ENCODE measurements around the gene NR0B1.

The NR0B1 gene

DNA sequence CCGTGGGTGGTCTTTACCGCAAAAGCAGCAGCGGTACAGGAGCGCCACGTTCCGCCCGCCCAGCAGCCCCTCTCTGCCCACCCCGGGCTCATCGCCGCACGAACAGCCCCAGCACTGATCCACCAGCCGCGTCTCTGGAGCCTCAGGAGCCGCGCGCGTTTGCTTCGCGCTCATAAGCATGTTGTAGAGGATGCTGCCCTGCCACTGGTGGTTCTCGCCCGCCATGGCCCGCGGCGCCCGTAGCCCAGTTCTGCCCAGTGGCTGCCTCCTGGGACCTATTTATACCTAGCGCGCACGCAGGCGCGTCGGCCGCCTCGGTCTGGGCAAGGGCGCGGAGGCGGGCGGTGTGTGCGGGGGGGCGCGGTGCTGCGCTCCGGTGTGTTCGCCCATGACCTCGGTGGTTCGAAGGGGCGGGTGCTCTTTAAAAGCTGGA lies at the start of gene NR0B1:
Gene NR0B1 (minus strand): TSS at position 252 of the 433 bp plus-strand sequence. CDS start 27 bp downstream, at position 225.
- DNase-seq (ENCODE audit: low read depth), result no peak

- no peak for DNase-seq (ENCODE audit: low read depth)
These were observed 40.8 kb upstream of the NR0B1 start for GRCh38 chrX:30349946-30350345.

DNA sequence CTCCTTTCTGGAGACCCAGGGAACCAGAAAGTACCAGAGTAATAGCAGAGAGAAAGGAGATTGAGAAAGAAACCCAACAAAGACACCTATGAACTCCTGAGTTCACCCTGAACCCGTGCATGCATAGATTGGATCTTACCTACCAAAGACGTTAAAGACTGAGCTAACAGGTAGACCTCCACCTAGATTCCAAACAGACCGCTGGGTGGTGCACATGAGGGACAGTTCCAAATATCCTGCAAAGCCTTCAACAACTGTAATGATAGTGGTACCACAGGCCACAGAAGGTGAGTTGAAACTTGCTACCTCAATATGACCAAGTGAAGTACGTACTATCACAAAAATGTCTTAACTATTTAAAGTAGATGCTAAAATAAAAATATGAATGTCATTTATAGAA lies 34.0 kb upstream of the NR0B1 start:
- DNase-seq (ENCODE audit: low read depth), result no peak

DNA sequence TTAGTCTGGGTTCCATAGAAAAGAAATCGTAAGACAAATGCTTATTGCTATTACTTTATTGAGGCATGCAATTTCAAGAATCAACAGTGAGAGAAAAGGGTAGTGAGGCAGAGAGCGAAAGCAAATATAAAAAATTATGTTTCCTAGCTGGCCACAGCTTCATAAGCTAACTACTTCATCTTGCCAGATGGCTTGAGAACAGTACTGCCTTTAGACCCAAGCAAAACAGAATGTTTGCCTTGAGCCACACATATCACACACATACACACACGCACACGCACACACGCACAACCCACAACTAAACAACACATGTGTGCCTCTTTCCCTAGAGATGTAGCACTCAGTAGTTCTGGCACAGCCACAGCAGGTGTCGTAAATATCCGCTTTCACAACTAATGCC lies 31.6 kb upstream of the NR0B1 start:
- no peak for DNase-seq (ENCODE audit: low read depth)

- no peak for DNase-seq (ENCODE audit: low read depth)
These were observed 18.6 kb upstream of the NR0B1 start for GRCh38 chrX:30327762-30328161.

DNA sequence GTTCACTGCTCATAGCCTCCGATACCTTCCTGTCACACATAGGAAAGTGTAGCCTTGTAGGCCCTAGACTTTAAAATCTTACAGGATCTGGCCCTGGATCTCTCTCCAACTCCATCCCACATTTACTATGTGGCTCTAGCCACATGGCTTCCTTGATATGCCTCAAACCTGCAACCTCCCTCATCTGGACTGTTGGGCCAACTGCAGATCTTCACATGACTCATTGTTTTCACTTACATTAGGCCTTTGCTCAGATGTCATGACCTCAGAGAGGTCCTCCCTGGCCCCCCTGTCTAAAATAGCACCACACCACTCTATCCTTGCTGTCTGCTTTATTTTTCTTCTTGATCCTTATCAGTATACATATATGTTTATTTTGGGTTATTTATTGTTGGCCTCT lies 8.1 kb upstream of the NR0B1 start:
- no peak for DNase-seq (ENCODE audit: low read depth)

GRCh38 chrX:30313322-30313721 lies 4.1 kb upstream of the NR0B1 start:
- no peak for DNase-seq (ENCODE audit: low read depth)

- DNase-seq (ENCODE audit: low read depth), result no peak
These were observed 3.7 kb upstream of the NR0B1 start for GRCh38 chrX:30312858-30313257.

DNA sequence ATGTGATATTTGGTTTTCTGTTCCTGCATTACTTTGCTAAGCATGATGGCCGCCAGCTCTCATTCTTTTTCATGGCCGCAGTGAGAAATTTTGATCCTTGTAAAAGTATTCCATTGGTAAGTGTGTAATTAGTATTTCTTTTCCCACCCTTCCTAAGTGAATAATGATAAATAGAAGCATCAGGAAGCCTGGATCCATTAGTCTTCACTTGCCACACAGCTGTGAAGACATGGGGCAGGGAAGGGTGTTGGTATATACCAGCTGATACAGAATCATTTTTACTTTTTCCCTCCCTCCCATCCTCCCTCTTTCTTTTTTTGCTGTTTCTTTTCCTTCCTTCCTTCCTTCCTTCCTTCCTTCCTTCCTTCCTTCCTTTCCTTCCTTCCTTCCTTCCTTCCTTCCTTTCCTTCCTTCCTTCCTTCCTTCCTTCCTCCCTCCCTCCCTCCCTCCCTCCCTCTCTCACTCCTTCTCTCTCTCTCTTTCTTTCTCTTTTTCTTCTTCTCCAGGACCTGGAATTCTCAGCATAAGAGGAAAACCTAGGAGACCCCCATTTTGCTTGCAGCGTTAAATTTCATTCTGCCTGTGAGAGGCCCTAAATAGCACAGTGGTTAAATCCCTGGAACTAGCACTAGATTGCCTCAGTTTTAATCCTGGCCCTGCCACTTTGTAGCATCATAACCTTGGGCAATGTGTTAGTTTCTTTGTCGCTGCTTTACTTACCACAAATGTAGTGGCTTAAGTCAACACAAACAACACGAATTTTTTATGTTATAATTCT lies 1.4 kb upstream of the NR0B1 start:
- DNase-seq (ENCODE audit: low read depth), result no peak

- DNase-seq (ENCODE audit: low read depth), result no peak
These were observed 689 bp downstream of the NR0B1 start for GRCh38 chrX:30308263-30309138.

- DNase-seq (ENCODE audit: low read depth), result no peak
These were observed 1.7 kb downstream of the NR0B1 start for GRCh38 chrX:30307466-30307865.

DNA sequence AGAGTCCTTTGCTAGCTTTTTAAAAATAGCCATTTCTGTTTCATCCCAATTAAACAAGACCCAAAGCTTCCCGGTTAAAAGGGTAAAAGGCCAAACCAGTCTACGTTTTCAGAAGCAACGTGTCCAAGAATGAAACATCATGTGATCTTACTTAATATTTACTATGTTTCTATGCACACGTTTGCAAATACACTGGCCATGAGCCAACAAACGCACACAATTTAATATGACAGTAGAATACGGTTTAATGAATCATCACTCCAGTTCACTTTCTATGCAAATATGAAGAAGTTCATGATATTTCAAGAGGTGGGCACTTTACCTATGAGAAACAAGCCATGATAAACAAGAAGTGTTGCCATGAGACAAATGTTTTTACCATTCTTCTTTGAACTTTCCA lies 4.3 kb downstream of the NR0B1 start:
- DNase-seq (ENCODE audit: low read depth), result no peak

DNA sequence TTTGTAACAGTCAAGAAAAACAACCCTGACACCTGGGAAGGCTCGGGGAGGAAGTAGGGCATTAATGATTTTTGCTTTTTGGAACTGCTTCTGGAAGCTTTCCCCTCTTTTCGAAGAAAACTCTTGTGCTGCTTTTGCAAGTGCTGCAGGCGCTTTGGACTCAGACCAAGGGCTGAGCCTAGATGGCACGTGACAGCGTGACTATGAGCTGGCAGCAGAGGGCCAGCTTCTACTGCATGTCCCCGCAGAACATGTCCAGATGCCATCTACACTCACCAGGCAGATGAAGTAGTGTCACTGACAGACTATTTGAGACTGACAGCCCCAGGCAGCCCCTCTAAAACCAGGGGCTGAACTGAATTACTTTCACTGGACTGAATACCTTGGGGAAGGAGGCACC lies 6.2 kb downstream of the NR0B1 start:
- DNase-seq (ENCODE audit: low read depth), result no peak

DNA sequence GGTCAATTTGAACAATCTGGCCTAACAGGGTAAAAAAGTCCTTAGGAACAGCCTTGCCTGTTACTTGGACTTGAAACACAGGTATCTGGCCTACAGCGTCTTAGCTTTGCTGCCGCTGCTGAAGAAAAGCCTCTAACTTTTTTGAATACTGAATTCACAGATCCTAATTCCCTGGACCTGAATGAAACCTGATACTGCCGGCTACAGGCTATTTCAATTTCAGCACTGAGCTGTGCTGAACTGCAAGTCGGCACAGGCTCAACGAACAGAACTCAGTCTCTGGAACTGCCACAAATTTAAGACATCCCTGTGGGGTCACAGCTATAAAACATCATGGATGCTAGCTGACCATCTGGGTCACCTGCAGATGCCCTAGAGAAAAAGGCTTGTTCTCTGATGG lies 7.2 kb downstream of the NR0B1 start:
- no peak for DNase-seq (ENCODE audit: low read depth)

- DNase-seq (ENCODE audit: low read depth), result no peak
These were observed 8.0 kb downstream of the NR0B1 start for GRCh38 chrX:30301208-30301607.

DNA sequence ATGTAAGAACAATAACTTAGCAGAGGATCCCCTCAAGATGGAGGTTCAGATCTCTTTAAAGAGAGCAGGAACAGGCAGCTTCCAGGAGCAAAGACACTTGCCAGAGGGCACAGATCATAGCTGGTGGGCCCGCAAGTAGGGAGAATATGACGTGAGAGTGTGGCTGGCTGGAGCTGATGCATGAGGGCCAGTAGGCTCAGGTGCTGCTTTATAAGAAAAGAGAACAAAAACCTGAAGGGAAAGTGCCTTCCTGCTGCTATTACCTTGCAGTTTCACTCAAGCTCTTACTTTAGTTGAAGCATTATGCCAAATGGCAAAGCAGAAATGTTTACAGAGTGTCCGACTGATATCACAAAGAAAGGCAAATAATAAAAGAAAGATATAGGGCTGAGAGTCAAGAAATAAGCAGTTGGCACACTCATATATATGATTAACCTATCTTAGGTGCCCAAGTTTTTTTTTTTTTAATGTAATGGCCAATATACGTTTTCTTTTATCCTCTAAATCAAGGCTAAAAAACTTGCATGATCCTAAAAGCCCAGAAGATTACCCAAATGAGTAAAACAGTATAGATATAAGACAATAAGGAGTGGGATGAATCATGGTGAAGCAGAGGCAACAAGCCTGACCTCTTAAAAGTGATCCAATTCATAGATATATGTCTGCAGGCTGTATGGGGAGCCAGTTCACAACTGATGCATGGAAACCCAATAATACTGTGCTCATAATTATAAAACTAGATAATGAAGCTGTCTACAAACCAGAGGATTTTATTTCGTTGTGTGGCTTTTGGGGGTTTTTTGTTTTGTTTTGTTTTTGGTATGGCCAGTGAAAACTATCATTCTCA lies 12.6 kb downstream of the NR0B1 start:
- no peak for DNase-seq (ENCODE audit: low read depth)

DNA sequence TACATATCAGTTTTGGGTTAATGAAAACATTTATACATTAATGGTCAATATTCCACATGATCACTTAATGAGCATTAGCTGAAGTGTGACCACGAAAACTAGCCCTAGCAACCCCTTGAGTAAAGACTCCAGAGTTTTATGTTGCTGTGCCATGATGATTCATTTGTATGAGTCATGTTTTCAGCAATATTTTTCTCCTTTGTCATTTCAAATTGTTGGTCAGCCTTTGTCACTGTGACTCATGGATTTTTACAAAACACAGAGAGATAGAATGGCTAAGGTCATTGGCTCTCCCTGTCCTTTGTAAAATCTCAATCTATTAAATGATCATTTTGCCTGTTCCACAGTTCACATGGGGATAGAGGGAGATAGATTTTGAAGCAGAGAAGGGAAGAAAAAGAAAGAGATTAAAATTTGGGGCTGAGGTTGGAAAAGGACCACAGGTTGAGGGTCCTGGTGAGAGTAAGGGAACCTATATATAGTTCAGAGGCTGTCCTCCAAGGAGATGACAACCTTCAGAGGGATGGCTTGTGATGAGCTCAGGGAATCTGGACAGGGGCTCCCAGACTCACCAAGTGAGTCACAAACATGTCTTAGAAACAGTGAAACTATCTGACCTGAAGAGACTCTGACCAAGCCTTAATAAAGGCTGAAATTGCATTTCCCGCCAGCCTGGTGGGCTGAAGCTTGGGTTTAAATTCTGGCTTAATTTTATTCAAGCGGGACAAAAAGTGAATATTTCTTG lies 25.6 kb downstream of the NR0B1 start:
- no peak for DNase-seq (ENCODE audit: low read depth)

DNA sequence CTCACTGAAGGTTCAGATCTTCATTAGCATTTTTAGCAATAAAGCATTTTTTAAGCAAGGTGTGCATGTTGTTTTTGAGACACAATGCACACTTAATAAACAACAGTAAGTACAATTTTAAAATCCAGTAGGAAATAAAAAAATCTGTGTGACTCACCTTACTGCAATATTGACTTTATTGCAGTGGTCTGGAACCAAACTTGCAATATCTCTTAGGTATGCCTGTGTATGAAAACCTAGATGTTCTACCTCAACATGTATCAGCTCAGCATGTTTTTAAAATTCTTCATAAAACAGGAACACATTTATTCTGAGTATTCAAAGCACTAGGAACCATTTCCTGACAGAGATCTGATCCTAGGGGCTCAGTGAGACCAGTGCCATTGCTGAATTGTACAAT lies 26.7 kb downstream of the NR0B1 start:
- DNase-seq (ENCODE audit: low read depth), result no peak

DNA sequence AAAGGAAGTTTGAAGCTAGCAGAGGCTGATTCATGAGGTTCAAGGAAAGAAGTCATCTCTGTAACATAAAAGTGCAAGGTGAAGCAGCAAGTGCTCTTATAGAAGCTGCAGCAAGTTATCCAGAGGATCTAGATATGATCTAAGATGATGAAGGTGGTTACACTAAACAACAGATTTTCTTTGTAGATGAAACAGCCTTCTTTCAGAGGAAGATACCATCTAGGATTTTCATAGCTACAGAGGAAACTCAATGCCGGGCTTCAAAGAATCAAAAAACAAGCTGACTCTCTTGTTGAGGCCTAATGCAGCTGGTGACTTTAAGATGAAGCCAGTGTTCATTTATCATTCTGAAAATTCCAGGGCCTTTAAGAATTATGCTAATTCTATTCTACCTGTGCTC lies 28.8 kb downstream of the NR0B1 start:
- DNase-seq (ENCODE audit: low read depth), result no peak

- DNase-seq (ENCODE audit: low read depth), result no peak
These were observed 30.8 kb downstream of the NR0B1 start for GRCh38 chrX:30278365-30278764.

DNA sequence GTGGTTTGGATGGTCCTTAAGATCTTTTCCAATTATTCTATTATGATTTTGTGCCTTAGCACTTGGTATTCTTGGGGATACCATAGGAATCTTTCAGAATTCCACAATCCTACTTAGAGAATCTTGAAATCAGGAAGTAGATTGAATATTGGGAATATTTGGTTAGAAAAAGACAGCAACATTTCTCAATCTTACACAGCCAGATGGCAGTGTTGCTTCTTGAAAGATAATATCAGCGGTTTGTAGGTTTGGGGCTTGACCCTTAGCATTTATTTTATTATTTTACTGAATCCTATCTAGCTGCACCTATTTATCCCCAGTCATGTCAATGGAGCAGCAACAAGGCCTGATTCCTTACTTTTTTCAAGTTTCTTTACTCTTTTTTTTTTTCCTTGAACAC lies 33.7 kb downstream of the NR0B1 start:
- DNase-seq (ENCODE audit: low read depth), result no peak

GRCh38 chrX:30270639-30271038 lies 38.6 kb downstream of the NR0B1 start:
- no peak for DNase-seq (ENCODE audit: low read depth)

Measured in activated T-cell treated with anti-CD3 and anti-CD28 coated beads for 1 hour (primary cell).